Fibroblast of lung (primary cell): Measurements from ENCODE around the gene CARD10.

Experiments used
- EZH2 ChIP-seq: IDR thresholded peaks from 2 replicates; pipeline ENCODE4 v1.5.1; 2012; ENCODE audit warnings: low read length, control low read depth, mild to moderate bottlenecking; ENCODE audit errors: missing control alignments
- TF ChIP-seq, protein P1 (sequence below), 2 donors: IDR thresholded peaks in 1 of 2; conservative IDR thresholded peaks in 1 of 2; 1 replicate in 1 of 2; 2 replicates in 1 of 2; pipeline ENCODE4 v1.5.1; 2011 to 2012; ENCODE audit warnings: low read length in 2 of 2, control low read depth in 1 of 2, inconsistent platforms in 1 of 2, low read depth in 1 of 2, mild to moderate bottlenecking in 1 of 2

DNA sequence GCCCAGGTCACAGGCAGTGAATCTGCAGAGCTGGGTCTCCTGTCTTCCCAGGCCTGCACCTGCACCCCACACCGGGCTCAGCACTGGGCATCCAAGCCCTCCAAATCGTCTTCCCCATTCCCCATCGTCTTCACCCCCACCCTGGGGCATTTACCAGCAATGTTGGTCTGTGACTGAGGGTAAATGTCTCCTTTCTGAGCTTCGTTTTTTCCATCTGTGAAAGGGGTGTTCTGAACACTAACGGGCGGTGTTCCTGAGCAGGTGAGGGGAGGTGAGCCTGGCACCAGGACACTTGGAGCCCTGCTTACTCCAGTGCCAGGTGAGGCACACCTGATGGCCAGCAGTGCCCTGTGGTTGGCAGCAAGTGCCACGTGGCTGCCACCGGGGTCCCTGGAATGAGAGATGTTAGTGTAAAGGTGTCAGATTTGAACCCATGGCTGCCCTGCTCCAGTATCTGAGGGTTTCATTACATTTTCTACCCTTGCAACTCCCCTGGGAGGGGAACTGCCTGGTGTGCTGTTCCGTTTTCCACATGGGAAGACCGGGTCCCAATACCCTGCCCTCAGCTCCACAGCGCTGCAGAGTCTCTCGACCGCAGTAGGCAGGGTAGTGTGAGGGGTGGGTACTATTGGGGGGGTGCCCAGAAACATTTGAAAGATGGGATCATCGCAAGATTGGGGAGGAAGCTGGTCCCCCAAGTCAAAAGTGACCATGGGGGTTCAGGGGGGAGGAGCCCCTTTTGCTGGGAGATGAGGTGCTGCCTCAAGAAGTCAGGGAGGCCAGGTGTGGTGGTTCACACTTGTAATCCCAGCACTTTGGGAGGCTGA lies 43.0 kb upstream of the CARD10 start:
- TF ChIP-seq, protein P1, sequence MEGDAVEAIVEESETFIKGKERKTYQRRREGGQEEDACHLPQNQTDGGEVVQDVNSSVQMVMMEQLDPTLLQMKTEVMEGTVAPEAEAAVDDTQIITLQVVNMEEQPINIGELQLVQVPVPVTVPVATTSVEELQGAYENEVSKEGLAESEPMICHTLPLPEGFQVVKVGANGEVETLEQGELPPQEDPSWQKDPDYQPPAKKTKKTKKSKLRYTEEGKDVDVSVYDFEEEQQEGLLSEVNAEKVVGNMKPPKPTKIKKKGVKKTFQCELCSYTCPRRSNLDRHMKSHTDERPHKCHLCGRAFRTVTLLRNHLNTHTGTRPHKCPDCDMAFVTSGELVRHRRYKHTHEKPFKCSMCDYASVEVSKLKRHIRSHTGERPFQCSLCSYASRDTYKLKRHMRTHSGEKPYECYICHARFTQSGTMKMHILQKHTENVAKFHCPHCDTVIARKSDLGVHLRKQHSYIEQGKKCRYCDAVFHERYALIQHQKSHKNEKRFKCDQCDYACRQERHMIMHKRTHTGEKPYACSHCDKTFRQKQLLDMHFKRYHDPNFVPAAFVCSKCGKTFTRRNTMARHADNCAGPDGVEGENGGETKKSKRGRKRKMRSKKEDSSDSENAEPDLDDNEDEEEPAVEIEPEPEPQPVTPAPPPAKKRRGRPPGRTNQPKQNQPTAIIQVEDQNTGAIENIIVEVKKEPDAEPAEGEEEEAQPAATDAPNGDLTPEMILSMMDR (conservative IDR thresholded peaks at IDR 0.05 in 1 of 2, IDR thresholded peaks at IDR 0.05 in 1 of 2; ENCODE audit: low read depth in 1 of 2, low read length in 2 of 2) = no peak
- no peak for TF ChIP-seq EZH2
